HG02610 (cell line): ENCODE measurements around the gene PARVB.
"Not testable (repeated sequence)": the region's sequence is repeated elsewhere in the genome, so short reads cannot be mapped to it uniquely, and the experiment has no call there.

Experiments used
- ATAC-seq: cut with Tn5 transposase; IDR thresholded peaks from one replicate; pipeline ENCODE4 v1.9.1; 2021; ENCODE audit warnings: mild to moderate bottlenecking, moderate library complexity; ENCODE audit not compliant: unreplicated experiment

The PARVB gene

DNA sequence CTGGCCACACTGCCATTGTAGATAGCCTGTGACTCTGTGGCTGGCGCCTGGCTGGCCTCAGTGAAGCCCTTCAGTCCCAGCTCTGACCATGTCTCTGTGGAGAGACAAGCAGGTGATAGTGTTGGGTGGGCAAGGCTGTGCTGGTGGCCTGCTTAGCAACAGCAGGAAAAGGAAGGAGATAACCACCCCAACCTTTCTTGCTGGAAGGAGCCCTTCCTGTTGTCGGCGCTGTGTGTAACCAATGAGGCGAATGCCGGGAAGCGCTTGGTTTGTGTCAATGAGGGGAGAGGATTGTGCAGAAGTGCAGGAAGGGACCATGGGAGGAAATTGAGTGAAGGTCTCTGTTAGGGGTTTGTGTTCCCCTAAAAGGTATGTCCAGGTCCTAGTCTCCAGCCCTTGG, 27.3 kb downstream of the PARVB start:
- no peak for ATAC-seq

DNA sequence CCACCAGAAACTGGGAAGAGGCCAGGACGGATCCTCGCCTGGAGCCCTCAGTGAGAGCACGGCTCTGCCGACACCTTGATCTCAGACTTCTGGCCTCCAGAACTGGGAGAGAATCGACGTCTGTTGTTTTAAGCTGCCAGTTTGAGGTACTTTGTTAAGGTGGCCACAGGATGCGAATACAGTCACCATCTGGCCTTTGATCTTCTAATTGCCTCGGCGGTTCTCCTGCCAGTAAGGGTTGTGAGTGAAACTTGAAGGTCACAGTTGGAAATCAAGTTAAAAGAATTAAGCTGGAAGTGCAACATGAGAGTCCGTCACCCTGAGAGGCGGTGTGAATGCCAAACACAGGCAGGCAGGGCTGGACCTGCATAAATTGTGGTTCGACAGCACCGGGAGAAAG, 27.9 kb downstream of the PARVB start:
- ATAC-seq = no peak

DNA sequence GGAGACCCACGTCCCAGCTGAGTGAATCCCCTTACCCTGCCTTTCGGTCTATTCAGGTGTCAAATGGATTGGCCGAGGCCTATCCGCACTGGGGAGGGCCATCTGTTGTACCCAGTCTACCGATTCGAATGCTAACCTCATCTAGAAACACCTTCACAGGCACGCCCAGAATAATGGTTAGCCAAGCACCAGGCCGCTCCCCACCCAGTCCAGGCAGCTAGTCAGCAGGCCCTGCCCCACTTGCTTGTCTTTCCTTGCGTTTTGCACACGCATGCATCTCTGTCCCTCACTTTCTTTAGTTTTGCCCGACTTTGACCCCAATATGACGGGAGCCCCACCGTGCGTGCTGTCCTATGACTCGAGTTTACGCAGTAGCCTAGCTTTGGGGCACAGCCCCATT, 31.7 kb downstream of the PARVB start:
- no peak for ATAC-seq

DNA sequence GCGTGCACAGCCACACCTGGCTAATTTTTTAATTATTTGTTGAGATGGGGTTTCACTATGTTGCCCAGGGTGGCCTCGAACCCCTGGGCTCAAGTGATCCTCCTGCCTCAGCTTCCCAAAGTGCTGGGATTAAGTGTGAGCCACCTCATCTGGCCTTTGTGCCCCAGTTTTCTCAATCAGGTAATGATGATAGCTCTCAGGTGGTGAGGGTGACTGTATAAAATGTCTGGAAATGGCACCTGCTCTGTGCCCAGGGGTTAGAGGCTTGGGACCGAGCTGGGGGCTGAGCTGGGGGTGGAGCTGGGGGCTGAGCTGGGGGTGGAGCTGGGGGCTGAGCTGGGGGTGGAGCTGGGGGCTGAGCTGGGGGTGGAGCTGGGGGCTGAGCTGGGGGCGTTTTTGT, 32.5 kb downstream of the PARVB start:
- ATAC-seq = not testable (repeated sequence)

DNA sequence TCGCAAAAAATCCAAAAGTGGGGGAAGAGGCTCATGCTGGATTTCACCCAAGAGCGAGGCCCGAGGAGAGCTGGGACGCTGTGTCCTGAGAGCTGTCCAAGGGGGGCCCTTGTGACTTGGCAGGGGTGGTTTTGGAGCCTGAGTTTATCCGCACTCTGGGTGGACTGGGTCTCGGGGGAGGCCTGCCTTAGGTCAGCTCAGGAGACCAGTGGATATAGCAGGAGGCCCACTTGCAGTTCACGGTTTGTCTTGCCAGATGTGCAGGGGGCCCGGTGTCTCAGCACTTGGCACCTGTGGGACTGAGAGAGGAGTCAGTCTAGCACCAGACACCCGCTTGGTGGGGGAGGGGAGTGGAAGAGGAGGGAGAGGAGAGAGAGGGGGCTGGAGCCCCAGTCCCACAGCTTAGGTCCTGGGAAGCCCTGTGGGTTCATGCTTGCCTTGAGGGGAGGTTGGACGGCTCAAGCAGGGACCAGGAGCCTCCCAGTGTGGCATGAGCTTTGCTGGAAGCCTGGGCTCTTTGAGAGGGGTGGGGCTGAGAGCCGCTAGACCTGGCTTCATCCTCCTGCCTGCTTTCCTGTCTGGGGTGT, 33.4 kb downstream of the PARVB start:
- ATAC-seq = no peak

GRCh38 chr22:44063462-44064371, 39.6 kb downstream of the PARVB start:
- ATAC-seq = no peak

- no peak for ATAC-seq
These were observed 42.9 kb downstream of the PARVB start for GRCh38 chr22:44067033-44067432.

DNA sequence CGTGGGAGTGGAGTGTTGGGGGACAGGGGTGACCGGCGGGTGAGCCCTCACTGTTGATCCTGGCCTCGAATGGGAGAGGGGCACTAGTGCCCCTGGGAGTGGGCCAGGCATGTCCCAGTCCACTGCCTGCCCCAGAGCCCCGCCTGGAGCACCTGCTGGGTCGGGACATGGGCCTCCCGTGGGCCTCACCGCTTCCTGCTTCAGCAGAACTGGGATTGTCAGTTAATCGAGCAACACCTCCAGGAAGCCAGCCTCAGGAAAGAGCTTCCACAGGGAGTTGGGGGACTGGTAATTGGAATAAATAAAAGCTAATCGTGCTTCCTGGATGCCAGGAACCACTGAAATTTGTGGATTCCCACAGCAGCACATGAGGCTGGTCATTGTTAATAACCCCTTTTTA, 43.8 kb downstream of the PARVB start:
- ATAC-seq = no peak

- peak; percentile 69 for ATAC-seq
These were observed 44.5 kb downstream of the PARVB start for GRCh38 chr22:44068422-44069191.

DNA sequence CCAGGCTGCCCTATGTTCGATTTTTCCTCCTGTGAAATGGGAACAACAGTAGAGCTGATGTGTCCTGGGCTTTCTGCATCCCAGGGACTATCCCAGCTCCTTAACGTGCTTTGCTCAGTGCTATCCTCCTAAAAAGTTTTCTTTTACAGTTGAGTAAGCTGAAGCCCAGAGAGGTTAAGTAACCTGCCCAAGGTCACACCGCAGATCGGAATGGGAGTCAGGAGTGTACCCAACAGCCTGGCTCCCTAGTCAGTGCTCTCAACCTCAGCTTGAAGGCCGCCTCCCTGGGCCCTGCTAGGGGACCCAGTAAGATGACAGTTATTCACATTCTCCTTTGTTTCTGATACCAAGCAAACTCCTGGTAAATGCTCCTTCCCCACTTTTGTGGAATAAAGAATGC, 45.9 kb downstream of the PARVB start:
- no peak for ATAC-seq

DNA sequence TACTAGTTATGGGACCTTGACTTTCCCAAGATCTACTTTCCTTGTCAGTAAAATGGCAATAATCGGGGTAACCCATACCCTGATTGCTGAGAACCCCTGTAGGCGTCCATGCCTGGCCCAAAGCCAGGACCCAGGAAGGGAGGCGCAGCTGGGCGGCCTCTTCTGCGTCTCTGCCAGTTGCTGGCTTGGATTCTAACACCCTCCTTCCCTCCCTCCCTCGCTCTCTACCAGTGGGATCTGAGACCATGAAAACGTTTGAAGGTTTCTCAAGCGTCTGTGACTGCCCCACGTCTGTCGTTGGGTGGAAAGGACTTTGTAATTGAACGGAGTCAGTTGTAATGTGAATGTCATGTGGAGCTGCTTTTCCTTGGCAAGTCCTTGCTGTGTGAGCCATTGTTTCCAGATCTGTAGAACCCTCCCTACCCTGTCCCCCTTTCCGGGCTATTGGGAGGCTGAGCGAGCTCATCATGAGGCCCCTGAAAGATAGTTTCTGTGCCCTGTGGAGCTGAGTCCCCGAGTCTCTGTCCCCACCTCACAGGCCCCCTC, 47.8 kb downstream of the PARVB start:
- ATAC-seq = no peak

GRCh38 chr22:44074337-44074984, 50.4 kb downstream of the PARVB start:
- ATAC-seq = no peak

DNA sequence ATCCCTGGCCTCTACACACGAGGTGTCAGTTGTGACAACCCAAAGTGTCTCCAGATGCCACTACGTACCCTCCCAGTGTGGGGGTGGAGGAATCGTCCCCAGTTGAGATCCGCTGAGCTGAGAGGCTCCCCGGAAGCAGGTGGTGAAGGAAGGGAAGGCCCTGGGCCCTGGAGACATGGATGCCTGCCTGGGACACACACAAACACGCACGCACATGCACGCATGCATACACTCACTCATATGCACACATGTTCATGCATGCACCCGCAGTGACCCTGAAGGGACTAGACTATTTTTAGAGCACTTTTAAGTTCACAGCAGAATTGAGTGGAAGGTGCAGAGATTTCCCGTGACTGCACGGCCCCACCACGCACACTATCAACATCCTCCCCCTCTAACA, 50.9 kb downstream of the PARVB start:
- no peak for ATAC-seq

GRCh38 chr22:44075670-44076069, 51.6 kb downstream of the PARVB start:
- ATAC-seq = no peak

DNA sequence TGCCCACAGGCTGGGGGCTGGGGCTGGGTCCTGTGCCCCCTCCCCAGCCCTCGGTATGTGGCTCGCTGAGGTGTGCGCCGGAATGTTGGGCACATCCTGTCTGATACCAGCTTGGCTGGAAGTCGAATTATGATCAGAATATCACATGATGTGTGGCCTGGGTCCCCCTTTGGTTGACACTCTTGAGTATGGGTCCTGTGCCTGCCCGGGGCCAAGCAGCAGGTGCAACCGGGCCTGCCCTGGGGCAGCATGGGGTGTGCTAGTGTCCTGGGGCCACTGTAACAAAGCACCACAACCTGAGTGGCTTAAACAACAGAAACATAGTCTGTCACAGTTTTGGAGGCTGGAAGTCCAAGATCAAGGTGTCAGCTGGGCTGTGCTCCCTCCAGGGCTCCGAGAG, 52.7 kb downstream of the PARVB start:
- no peak for ATAC-seq

- ATAC-seq = no peak
These were observed 57.1 kb downstream of the PARVB start for GRCh38 chr22:44080936-44081861.

GRCh38 chr22:44082801-44083200, 58.7 kb downstream of the PARVB start:
- no peak for ATAC-seq

GRCh38 chr22:44084044-44084772, 60.1 kb downstream of the PARVB start:
- ATAC-seq = no peak

- no peak for ATAC-seq
These were observed 61.7 kb downstream of the PARVB start for GRCh38 chr22:44085743-44086270.
